ENCODE data around the gene LEMD1. TPM values are rescaled to one million over a fixed set of nuclear protein-coding genes. Genes with fewer than 3 reads are reported as not detected.
"Not testable (repeated sequence)": the region's sequence is repeated elsewhere in the genome, so short reads cannot be mapped to it uniquely, and the experiment has no call there.

Gene LEMD1
- polyA plus RNA-seq, 1 donor from 2014 or later: 67.6 TPM

DNA sequence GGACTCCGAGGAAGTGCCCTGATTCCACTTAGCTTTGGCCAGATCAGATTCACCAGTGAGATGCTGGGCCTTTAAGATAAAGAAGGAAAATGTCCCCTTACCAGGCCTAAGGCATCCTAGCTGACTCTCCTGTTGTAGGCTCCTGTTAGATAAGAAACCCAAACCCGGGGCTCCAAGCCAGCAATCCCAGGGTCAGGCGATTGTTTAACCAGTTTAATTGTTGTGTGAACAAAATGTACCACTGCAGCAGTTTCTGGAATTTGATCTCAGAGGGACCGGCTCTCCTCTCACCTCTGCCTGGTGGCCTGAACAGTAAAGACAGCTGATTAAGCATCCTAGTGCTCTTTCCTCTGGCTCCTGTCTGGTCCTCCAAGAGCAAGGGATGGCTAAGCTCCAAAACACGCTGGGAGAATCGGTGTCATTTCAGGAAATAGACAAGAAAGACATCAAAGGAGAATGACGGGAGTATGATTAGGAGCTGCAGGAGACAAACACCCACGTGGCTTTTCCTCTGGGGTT is 55.9 kb downstream of the LEMD1 start:
- peak overlapping the region; percentile 45 for H3K9ac ChIP-seq (ENCODE audit: low read length)
- no peaks in the 10 kb centered on the region for H4K20me1 ChIP-seq (ENCODE audit: insufficient read depth)
- H3K9me2 ChIP-seq (ENCODE audit: insufficient read depth, low read length): no peaks in the 10 kb centered on the region
- H3K36me3 ChIP-seq (ENCODE audit: insufficient read depth, low read length): no peaks in the 10 kb centered on the region
- H3K4me2 ChIP-seq (ENCODE audit: low read length): no peak overlapping the region
- H2AFZ ChIP-seq (ENCODE audit: low read depth, low read length): peak overlapping the region; percentile 43
- H3K27ac ChIP-seq (ENCODE audit: low read length): peak overlapping the region; percentile 74
- H3K9me3 ChIP-seq (ENCODE audit: low read length): no peaks in the 10 kb centered on the region
- H3K79me2 ChIP-seq (replicated peaks; ENCODE audit: insufficient read depth, low read length): no peaks in the 10 kb centered on the region
- no peaks in the 10 kb centered on the region for H3K27me3 ChIP-seq (ENCODE audit: insufficient read depth, low read depth, low read length)
- no peaks in the 10 kb centered on the region for H3F3A ChIP-seq (ENCODE audit: insufficient read depth, low read length, poor library complexity, severe bottlenecking)
- TF ChIP-seq EP300 (conservative IDR thresholded peaks at IDR 0.05; ENCODE audit: poor library complexity, severe bottlenecking) (no peak), POLR2AphosphoS5 (IDR thresholded peaks at IDR 0.05) (no peak), RAD21 (conservative IDR thresholded peaks at IDR 0.05) (no peak)
- no peak overlapping the region for H3K4me3 ChIP-seq (ENCODE audit: low read length)

GRCh38 chr1:205365086-205365485 is 56.8 kb downstream of the LEMD1 start:
- not testable (repeated sequence) for H3K9me3 ChIP-seq (ENCODE audit: low read length); H3K9me2 ChIP-seq (ENCODE audit: insufficient read depth, low read length); H3K9ac ChIP-seq (ENCODE audit: low read length); H2AFZ ChIP-seq (ENCODE audit: low read depth, low read length); H3K27me3 ChIP-seq (ENCODE audit: insufficient read depth, low read depth, low read length); H3K4me2 ChIP-seq (ENCODE audit: low read length); H3K4me3 ChIP-seq (ENCODE audit: low read length); H3F3A ChIP-seq (ENCODE audit: insufficient read depth, low read length, poor library complexity, severe bottlenecking); H4K20me1 ChIP-seq (ENCODE audit: insufficient read depth); H3K36me3 ChIP-seq (ENCODE audit: insufficient read depth, low read length); H3K27ac ChIP-seq (ENCODE audit: low read length); H3K79me2 ChIP-seq (replicated peaks; ENCODE audit: insufficient read depth, low read length)

GRCh38 chr1:205360891-205361290 is 61.0 kb downstream of the LEMD1 start:
- Histone ChIP-seq H3K4me2 (ENCODE audit: low read length) (no peak overlapping the region), H3K27me3 (ENCODE audit: insufficient read depth, low read depth, low read length) (no peaks in the 10 kb centered on the region), H3K36me3 (ENCODE audit: insufficient read depth, low read length) (no peaks in the 10 kb centered on the region), H2AFZ (ENCODE audit: low read depth, low read length) (no peak overlapping the region), H3K27ac (ENCODE audit: low read length) (no peak overlapping the region), H3K9me2 (ENCODE audit: insufficient read depth, low read length) (no peaks in the 10 kb centered on the region), H3K9me3 (ENCODE audit: low read length) (no peaks in the 10 kb centered on the region), H3K9ac (ENCODE audit: low read length) (no peak overlapping the region), H3K4me3 (ENCODE audit: low read length) (no peak overlapping the region), H4K20me1 (ENCODE audit: insufficient read depth) (no peaks in the 10 kb centered on the region), H3K79me2 (replicated peaks; ENCODE audit: insufficient read depth, low read length) (no peaks in the 10 kb centered on the region), H3F3A (ENCODE audit: insufficient read depth, low read length, poor library complexity, severe bottlenecking) (no peaks in the 10 kb centered on the region)
- TF ChIP-seq POLR2AphosphoS5 (IDR thresholded peaks at IDR 0.05): no peak
- TF ChIP-seq REST (IDR thresholded peaks at IDR 0.05; ENCODE audit: borderline replicate concordance): no peak
- no peak for TF ChIP-seq SMC3 (conservative IDR thresholded peaks at IDR 0.05; ENCODE audit: poor library complexity)
- TF ChIP-seq, protein P1, sequence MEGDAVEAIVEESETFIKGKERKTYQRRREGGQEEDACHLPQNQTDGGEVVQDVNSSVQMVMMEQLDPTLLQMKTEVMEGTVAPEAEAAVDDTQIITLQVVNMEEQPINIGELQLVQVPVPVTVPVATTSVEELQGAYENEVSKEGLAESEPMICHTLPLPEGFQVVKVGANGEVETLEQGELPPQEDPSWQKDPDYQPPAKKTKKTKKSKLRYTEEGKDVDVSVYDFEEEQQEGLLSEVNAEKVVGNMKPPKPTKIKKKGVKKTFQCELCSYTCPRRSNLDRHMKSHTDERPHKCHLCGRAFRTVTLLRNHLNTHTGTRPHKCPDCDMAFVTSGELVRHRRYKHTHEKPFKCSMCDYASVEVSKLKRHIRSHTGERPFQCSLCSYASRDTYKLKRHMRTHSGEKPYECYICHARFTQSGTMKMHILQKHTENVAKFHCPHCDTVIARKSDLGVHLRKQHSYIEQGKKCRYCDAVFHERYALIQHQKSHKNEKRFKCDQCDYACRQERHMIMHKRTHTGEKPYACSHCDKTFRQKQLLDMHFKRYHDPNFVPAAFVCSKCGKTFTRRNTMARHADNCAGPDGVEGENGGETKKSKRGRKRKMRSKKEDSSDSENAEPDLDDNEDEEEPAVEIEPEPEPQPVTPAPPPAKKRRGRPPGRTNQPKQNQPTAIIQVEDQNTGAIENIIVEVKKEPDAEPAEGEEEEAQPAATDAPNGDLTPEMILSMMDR (IDR thresholded peaks at IDR 0.05; ENCODE audit: poor library complexity, severe bottlenecking): no peak
- TF ChIP-seq EP300 (conservative IDR thresholded peaks at IDR 0.05; ENCODE audit: poor library complexity, severe bottlenecking): no peak
- TF ChIP-seq EZH2 (IDR thresholded peaks at IDR 0.05; ENCODE audit: borderline replicate concordance, insufficient read depth, low read length, poor library complexity, severe bottlenecking): no peak
- TF ChIP-seq MXI1 (conservative IDR thresholded peaks at IDR 0.05; ENCODE audit: poor library complexity, severe bottlenecking): no peak
- TF ChIP-seq TAF1 (IDR thresholded peaks at IDR 0.05; ENCODE audit: low read depth): no peak
- no peak for TF ChIP-seq RAD21 (conservative IDR thresholded peaks at IDR 0.05)
